ENCODE measurements around the gene ADAD1.
"Not testable (repeated sequence)": the region's sequence is repeated elsewhere in the genome, so short reads cannot be mapped to it uniquely, and the experiment has no call there.

Gene ADAD1

DNA sequence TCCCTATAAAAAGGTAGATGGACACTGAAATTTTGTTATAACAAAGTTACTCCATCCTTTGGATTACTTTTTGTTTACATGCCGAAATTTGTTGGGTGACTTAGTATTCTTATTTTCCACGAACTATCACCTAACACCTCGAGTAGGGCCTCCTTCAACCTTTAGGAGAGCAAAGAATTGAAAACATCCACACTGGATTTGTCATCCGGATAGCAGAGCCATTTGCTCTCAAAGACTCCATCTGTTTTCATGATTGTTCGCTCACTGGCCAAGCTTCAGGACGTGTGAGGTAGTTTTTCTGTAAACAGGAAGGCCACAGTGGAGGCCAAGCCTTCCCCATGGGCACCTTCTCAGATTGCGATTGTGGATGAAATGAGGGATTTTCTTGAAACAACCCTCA, at the start of gene ADAD1:
Gene ADAD1, plus strand, starts transcription at position 301 of the 400 bp plus-strand sequence. CDS start 1,059 bp downstream, outside the sequence.
- Mint-ChIP-seq H3K27ac (no peak within 1 kb of the TSS), H3K4me1 (no peaks in the 10 kb centered on the region), H3K36me3 (no peaks in the 10 kb centered on the region), H3K4me3 (no peak within 1 kb of the TSS), H3K9me3 (peaks cover 2% of the 10 kb centered on the region), H3K27me3 (no peaks in the 10 kb centered on the region)
- CTCF ChIA-PET = no interaction called here
- no peak for DNase-seq

DNA sequence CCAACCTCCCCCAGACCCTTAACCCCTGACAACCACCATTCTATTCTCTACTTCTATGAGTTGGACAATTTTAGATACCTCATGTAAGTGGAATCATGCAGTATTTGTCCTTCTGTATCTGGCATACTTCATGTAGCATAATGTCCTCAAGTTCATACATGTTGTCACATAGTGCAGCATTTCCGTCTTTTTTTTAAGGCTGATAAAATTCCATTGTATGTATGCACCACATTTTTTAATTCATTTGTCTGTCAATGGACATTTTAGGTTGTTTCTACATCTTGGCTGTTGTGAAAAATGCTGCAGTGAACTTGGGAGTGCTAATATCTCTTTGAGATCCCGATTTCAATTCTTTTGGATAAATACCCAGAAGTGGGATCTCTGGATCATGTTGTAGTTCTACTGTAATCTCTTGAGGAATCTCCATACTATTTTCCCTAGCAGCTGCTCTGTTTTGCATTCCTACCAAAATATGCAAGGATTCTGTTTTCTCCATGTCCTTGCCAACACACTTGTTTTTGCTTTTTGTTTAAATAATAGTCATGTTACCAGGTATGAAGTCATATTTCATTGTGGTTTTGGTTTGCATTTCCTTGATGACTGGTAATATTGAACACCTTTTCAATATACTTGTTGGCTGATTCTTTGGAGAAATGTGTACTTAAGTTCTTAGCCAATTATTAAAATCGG, 48.8 kb upstream of the ADAD1 start:
- Mint-ChIP-seq H3K4me1 (peaks cover 6% of the 10 kb centered on the region), H3K27ac (no peak overlapping the region), H3K9me3 (no peaks in the 10 kb centered on the region), H3K36me3 (peaks cover 34% of the 10 kb centered on the region), H3K27me3 (no peaks in the 10 kb centered on the region), H3K4me3 (no peak overlapping the region)
- CTCF ChIA-PET = interaction anchor here (0.7 kb wide), 1 partner anchor 380 kb away, joined by 3 read pairs; no protein-coding TSS in a partner anchor
- no peak for DNase-seq

DNA sequence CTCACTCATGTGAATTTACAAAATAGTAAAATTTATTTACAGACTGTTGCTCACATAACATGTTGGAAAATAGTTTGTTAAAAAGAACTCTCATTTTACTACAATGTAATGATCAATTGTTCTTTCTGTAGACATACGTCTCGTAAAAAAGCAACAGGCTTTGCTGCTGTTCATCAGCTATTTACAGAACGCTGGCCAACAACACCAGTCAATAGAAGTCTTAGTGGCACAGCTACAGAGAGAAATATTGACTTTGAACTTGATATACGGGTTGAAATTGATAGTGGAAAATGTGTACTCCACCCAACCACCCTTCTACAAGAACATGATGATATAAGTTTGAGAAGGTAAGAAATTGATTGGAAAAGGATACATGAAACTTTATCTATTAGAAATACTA, 47.6 kb upstream of the ADAD1 start:
- Mint-ChIP-seq H3K4me1 (peaks cover 6% of the 10 kb centered on the region), H3K4me3 (no peak overlapping the region), H3K27me3 (no peaks in the 10 kb centered on the region), H3K9me3 (no peaks in the 10 kb centered on the region), H3K27ac (no peak overlapping the region), H3K36me3 (peaks cover 38% of the 10 kb centered on the region)
- no peak for DNase-seq
- CTCF ChIA-PET = interaction anchor here (0.7 kb wide), 1 partner anchor 381 kb away, joined by 3 read pairs; no protein-coding TSS in a partner anchor

DNA sequence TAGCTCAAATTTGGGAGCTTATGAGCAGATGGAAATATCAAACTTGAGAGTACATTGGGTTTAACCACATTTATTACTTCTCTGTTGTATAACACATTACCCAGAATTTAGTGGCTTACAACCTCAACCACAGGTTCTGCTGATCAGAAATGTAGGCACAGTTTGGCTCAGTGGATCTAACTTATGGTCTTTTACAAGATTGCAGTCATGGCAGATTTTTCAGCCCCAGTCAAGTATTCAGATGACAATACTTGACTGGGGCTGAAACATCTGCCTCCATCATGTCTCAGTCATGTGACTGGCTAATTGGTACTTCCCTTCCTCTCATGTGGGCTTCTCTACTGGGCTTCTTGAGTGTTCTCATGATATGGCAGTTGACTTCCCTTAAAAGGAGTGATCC, 44.0 kb upstream of the ADAD1 start:
- Mint-ChIP-seq H3K9me3 (no peaks in the 10 kb centered on the region), H3K27ac (no peak overlapping the region), H3K4me1 (peaks cover 6% of the 10 kb centered on the region), H3K36me3 (peaks cover 33% of the 10 kb centered on the region), H3K27me3 (no peaks in the 10 kb centered on the region), H3K4me3 (no peak overlapping the region)
- no peak for DNase-seq
- CTCF ChIA-PET = no interaction called here

DNA sequence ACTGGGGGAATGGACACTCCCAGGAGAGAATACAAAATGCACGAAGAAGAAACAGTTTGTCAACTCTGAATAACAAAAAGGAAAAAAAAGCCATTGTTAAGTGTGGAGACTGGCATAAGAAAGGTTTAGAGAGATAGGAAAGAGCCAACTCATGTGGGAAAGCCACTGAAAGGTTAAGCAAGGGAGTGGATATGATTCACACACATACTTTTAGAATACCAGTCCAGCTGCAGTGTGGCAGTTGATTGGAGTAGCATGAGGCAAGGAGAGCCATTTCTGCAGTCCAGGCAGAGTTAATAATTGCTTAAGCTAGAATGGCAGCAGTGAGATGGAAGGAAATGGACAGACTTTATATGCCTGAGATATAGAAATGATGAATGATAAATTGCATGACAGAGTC, 36.9 kb upstream of the ADAD1 start:
- DNase-seq = no peak
- Mint-ChIP-seq H3K27ac (no peak overlapping the region), H3K4me1 (no peaks in the 10 kb centered on the region), H3K4me3 (no peak overlapping the region), H3K9me3 (no peaks in the 10 kb centered on the region), H3K27me3 (no peaks in the 10 kb centered on the region), H3K36me3 (peaks cover 31% of the 10 kb centered on the region)
- CTCF ChIA-PET = no interaction called here

DNA sequence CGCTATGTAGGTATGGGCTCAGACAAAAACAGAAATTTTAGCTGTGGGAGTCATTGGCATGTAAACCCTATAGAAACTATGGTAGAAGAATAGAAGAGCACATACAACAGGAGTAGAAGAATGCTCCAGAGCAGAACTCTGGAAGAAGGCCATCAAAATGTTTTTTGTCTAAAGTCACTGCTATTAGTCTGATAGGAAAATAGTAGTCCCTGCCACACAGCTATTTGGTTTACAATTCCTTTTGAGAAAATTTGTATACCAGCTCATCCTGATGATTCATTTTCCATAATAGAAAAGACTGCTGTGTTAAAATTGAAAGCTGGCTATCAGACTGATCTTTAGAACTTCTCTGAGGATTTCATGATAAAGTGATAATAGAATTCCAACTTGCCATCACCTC, 32.8 kb upstream of the ADAD1 start:
- CTCF ChIA-PET = interaction anchor here (1.0 to 1.2 kb wide), 2 partner anchors 10 to 232 kb away, joined by 3 to 4 read pairs; no protein-coding TSS in a partner anchor
- no peak overlapping the region for H3K4me3 Mint-ChIP-seq
- H3K9me3 Mint-ChIP-seq = no peaks in the 10 kb centered on the region
- no peaks in the 10 kb centered on the region for H3K4me1 Mint-ChIP-seq
- H3K27me3 Mint-ChIP-seq = no peaks in the 10 kb centered on the region
- no peak for DNase-seq
- H3K36me3 Mint-ChIP-seq = peaks cover 42% of the 10 kb centered on the region
- no peak overlapping the region for H3K27ac Mint-ChIP-seq

DNA sequence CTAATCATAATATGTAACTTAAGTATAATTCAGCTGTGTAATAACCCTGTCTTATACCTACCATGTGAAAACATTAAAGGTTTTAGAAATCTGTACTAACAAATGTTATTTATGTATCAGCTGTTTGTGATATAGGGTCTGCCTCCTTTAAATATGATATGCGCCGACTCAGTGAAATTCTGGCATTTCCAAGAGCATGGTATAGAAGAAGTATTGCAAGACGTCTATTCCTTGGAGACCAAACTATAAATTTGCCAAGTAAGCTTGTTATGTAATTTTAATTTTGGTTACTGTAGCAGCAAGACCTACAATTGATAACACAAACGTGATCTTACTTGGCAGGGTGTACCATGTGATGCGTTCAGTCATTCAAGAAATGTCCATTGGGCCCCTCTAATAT, 32.3 kb upstream of the ADAD1 start:
- H3K4me3 Mint-ChIP-seq = no peak overlapping the region
- H3K27ac Mint-ChIP-seq = no peak overlapping the region
- CTCF ChIA-PET = interaction anchor here (0.7 to 1.2 kb wide), 3 partner anchors 9 to 231 kb away, joined by 3 to 4 read pairs (median 3); no protein-coding TSS in a partner anchor
- H3K27me3 Mint-ChIP-seq = no peaks in the 10 kb centered on the region
- H3K4me1 Mint-ChIP-seq = no peaks in the 10 kb centered on the region
- DNase-seq = no peak
- H3K9me3 Mint-ChIP-seq = no peaks in the 10 kb centered on the region
- H3K36me3 Mint-ChIP-seq = peaks cover 45% of the 10 kb centered on the region

DNA sequence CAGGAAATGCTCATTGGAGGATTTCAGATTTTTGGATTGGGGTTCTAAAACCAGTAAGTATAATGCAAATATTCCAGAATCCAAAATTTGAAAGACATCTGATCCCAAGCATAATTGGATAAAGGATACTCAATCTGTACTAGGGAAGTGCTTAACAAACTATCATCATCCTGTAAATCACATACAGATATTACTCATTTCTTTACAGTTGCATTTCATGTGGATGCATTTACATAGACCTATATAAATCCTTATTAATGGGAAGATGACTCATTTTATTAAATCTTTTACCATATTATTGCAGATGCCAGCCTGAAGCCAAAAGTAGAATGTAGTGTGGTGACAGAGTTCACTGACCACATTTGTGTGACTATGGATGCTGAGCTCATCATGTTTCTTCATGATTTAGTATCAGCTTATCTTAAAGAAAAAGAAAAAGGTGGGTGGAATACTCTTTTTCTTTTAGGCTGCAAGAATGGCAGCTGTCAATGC, 22.4 kb upstream of the ADAD1 start:
- Mint-ChIP-seq H3K4me1 (no peaks in the 10 kb centered on the region), H3K27ac (no peak overlapping the region)

DNA sequence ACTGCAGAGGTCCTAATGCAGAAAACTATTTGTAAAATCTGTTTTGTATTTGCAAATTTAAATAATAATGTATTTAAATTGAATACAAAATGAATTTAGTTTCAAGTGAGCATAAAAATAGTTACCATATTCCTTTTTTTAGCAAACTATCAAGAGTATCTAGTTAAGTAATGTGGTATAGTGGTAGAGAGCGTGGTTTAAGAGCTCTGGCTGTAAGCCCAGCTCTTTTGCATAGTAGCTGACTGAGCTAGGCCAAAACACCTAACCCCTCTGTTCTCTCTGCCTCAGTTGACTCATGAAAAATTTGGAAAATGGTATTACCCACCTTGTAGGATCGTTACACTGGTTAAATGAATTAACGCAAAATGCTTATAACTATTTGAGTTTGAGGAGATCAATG, 18.1 kb upstream of the ADAD1 start:
- Mint-ChIP-seq H3K4me1 (no peaks in the 10 kb centered on the region), H3K36me3 (peaks cover 30% of the 10 kb centered on the region), H3K27me3 (no peaks in the 10 kb centered on the region), H3K4me3 (no peak overlapping the region), H3K27ac (no peak overlapping the region), H3K9me3 (no peaks in the 10 kb centered on the region)
- no peak for DNase-seq
- CTCF ChIA-PET = no interaction called here

More for the DNA sequence above, 22.4 kb upstream of the ADAD1 start:
- CTCF ChIA-PET = interaction anchor here (1.1 to 1.6 kb wide), 2 partner anchors 8 to 10 kb away, joined by 4 read pairs; no protein-coding TSS in a partner anchor
- no peak overlapping the region for H3K4me3 Mint-ChIP-seq
- H3K9me3 Mint-ChIP-seq = no peaks in the 10 kb centered on the region
- H3K27me3 Mint-ChIP-seq = no peaks in the 10 kb centered on the region
- H3K36me3 Mint-ChIP-seq = peaks cover 45% of the 10 kb centered on the region
- DNase-seq = no peak

DNA sequence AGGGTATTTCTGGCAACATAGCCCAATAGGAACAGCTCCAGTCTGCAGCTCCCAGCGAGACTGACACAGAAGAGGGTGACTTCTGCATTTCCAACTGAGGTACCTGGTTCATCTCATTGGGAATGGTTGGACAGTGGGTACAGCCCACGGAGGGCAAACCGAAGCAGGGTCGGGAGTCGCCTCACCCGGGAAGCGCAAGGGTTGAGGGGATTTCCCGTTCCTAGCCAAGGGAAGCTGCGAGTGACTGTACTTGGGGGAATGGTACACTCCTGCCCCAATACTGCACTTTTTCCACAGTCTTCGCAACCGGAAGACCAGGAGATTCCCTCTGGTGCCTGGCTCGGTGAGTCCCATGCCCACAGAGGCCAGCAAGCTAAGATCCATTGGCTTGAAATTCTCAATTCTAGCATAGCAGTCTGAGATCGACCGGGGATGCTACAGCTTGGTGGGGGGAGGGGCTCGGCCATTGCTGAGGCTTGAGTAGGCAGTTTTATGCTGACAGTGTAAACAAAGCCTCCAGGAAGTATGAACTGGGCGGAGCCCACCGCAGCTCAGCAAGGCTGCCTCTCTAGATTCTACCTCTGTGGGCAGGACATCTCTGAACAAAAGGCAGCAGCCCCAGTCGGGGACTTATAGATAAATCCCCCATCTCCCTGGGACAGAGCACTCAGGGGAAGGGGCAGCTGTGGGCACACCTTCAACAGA, 14.0 kb upstream of the ADAD1 start:
- Mint-ChIP-seq H3K27ac (no peak overlapping the region), H3K4me1 (no peaks in the 10 kb centered on the region), H3K4me3 (no peak overlapping the region)

DNA sequence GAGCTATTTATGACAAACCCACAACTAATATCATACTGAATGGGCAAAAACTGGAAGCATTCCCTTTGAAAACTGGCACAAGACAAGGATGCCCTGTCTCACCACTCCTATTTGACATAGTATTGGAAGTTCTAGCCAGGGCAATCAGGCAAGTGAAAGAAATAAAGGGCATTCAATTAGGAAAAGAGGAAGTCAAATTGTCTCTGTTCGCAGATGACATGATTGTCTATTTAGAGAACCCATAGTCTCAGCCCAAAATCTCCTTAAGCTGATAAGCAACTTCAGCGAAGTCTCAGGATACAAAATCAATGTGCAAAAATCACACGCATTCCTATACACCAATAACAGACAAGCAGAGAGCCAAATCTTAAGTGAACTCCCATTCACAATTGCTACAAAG, 10.0 kb upstream of the ADAD1 start:
- DNase-seq, H3K4me1 Mint-ChIP-seq, H3K27me3 Mint-ChIP-seq, H3K27ac Mint-ChIP-seq, CTCF ChIA-PET, H3K4me3 Mint-ChIP-seq, H3K36me3 Mint-ChIP-seq: not testable (repeated sequence)
- peaks cover 10% of the 10 kb centered on the region for H3K9me3 Mint-ChIP-seq

More for the DNA sequence above, 14.0 kb upstream of the ADAD1 start:
- Mint-ChIP-seq H3K36me3 (peaks cover 17% of the 10 kb centered on the region), H3K9me3 (peaks cover 10% of the 10 kb centered on the region), H3K27me3 (no peaks in the 10 kb centered on the region)
- DNase-seq = peak; percentile 43
- CTCF ChIA-PET = interaction anchor here (1.8 kb wide), 1 partner anchor 9 kb away, joined by 4 read pairs; no protein-coding TSS in a partner anchor

DNA sequence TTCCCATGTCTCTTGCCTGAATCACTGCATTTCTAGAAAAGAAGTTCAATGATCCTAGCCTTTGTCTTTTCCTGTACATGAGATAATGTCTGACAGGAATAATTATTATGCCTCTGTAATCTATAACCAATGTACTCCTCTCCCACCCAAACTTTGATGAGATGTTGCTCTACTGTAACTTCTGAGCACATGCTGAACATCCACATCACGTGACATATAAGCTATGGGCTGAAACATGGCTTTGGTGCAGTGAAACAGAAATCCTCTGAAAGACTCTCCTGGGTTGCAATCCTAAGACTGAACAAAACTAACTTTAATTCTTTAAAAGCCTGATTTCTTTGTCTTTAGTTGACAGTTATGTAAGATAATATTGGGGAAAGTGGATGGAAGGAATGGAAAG, 1.5 kb upstream of the ADAD1 start:
- CTCF ChIA-PET = no interaction called here
- peaks cover 2% of the 10 kb centered on the region for H3K9me3 Mint-ChIP-seq

DNA sequence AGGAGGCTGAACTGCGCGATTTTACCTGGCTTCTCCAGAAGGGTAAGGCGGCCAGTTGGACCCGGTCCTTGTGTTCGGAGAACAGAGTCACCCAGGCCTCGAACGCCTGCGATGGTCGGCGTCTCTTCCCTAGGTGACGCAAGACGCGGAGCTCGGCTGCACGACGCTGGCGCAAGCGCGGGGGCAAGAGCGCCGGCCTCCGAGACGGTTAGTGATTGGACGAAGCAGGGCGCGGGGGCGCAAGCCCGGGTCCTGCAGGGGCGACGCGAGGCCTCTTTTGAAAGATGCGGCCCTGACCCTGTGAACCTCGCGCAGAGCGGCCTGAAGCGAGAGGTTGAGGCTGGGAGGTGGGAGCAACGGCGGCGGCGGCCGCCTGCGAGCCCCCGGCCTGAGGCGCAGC, 428 bp downstream of the ADAD1 start:
- H3K27me3 Mint-ChIP-seq = no peaks in the 10 kb centered on the region
- H3K4me1 Mint-ChIP-seq = no peaks in the 10 kb centered on the region
- no peak for DNase-seq
- H3K27ac Mint-ChIP-seq = no peak overlapping the region
- CTCF ChIA-PET = no interaction called here
- peaks cover 2% of the 10 kb centered on the region for H3K9me3 Mint-ChIP-seq
- no peak overlapping the region for H3K4me3 Mint-ChIP-seq
- H3K36me3 Mint-ChIP-seq = no peaks in the 10 kb centered on the region

More for the DNA sequence above, 1.5 kb upstream of the ADAD1 start:
- Mint-ChIP-seq H3K27me3 (no peaks in the 10 kb centered on the region), H3K27ac (no peak overlapping the region), H3K4me1 (no peaks in the 10 kb centered on the region), H3K36me3 (no peaks in the 10 kb centered on the region), H3K4me3 (no peak overlapping the region)
- DNase-seq = no peak

DNA sequence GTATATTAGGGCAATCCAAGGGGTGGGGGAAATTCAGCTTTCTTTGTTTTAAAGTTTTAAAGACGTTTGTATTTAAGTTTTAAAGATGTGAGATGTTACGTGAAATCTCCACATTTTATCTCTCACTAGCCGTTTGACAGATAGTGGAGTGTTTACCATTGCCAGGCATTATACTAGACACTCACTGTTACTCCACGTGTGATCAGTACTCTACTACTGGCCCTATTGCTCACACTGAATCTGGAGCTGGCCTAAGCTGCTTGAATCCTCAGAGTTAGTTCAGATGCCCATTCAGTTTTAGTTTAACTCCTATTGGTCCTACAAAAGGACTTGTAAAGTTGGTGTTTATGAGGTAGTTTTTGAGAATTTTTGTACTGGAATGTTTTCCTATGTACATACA, 4.5 kb downstream of the ADAD1 start:
- H3K36me3 Mint-ChIP-seq = no peaks in the 10 kb centered on the region
- no peak for DNase-seq
- peaks cover 13% of the 10 kb centered on the region for H3K9me3 Mint-ChIP-seq
- H3K4me3 Mint-ChIP-seq = no peak overlapping the region
- H3K27ac Mint-ChIP-seq = no peak overlapping the region
- H3K27me3 Mint-ChIP-seq = no peaks in the 10 kb centered on the region
- CTCF ChIA-PET = no interaction called here
- H3K4me1 Mint-ChIP-seq = no peaks in the 10 kb centered on the region

DNA sequence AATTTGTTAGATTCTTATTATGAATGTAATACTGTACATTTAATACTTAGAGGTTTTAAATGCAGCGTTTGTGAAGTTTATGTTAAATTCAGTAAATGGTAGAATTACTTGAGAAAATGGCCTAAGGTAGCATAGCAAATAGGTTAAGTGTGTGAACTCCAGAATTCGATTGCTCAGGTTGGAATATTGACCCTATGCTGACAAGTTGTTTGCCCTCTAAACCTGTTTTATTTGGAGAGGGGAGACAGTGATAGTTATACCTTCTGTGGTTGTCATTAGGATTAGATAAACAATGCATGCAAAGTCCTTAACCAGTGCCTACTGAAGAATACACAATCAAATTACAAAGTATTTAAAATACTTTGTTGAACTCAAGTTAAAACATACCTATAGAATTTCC, 5.4 kb downstream of the ADAD1 start:
- no peak for DNase-seq
- Mint-ChIP-seq H3K4me1 (no peaks in the 10 kb centered on the region), H3K9me3 (peaks cover 22% of the 10 kb centered on the region), H3K36me3 (no peaks in the 10 kb centered on the region), H3K4me3 (no peak overlapping the region), H3K27me3 (no peaks in the 10 kb centered on the region), H3K27ac (no peak overlapping the region)
- CTCF ChIA-PET = no interaction called here
